Neural progenitor cell (in vitro differentiated cells): Measurements from ENCODE around the gene TGM3.

Experiments used
- EZH2phosphoT487 ChIP-seq: fragments of 200-600 bp; sonication (generic); IDR thresholded peaks from 2 replicates; pipeline ENCODE4 v1.6.1; 2017; ENCODE audit warnings: antibody characterized with exemption
- TF ChIP-seq, protein P1 (sequence below): fragments of 200-600 bp; sonication (generic); IDR thresholded peaks from 2 replicates; pipeline ENCODE4 v1.5.1; 2017; ENCODE audit warnings: antibody characterized with exemption, mild to moderate bottlenecking

DNA sequence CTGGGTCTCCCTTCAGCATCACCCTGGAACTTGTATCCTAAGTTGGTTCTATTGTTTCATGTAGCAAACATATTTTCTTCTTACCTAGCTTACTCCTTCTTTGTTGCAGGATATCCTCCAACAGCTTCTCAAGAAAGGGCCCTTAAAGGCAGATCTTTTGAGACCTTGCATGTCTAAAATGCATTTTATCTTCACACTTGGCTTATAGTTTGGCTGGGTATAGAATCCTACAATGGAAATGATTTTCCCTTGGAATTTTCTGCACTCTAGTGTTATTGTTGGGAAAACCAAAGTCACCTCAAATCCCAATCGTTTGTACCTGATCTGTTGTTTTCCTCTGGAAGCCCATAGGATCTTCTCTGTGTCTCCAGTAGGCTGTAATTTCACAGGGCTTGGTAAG, 72.8 kb downstream of the TGM3 start:
- TF ChIP-seq, protein P1, sequence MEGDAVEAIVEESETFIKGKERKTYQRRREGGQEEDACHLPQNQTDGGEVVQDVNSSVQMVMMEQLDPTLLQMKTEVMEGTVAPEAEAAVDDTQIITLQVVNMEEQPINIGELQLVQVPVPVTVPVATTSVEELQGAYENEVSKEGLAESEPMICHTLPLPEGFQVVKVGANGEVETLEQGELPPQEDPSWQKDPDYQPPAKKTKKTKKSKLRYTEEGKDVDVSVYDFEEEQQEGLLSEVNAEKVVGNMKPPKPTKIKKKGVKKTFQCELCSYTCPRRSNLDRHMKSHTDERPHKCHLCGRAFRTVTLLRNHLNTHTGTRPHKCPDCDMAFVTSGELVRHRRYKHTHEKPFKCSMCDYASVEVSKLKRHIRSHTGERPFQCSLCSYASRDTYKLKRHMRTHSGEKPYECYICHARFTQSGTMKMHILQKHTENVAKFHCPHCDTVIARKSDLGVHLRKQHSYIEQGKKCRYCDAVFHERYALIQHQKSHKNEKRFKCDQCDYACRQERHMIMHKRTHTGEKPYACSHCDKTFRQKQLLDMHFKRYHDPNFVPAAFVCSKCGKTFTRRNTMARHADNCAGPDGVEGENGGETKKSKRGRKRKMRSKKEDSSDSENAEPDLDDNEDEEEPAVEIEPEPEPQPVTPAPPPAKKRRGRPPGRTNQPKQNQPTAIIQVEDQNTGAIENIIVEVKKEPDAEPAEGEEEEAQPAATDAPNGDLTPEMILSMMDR: no peak
- TF ChIP-seq EZH2phosphoT487: no peak
